Endothelial cell of umbilical vein (primary cell): ENCODE measurements around the gene OPN1MW3. TPM values are rescaled to one million over a fixed set of nuclear protein-coding genes. Genes with fewer than 3 reads are reported as not detected.

Source experiments
- BruUV-seq: library from RNA; stranded (reverse); fragments of 400-500 nt; replicated peaks from 2 replicates; lab custom pipeline; 2021; lab: Mats Ljungman, UMichigan
- CTCF ChIA-PET: fragments of 300-600, 350-600 bp; sonication (Branson Sonifier 250); formaldehyde crosslinking; loops from one replicate; lab custom pipeline; 2021; ENCODE audit warnings: antibody characterized with exemption, inconsistent platforms; lab: Charles Lee
- POLR2A ChIA-PET: fragments of 300-600, 350-600 bp; sonication (Branson Sonifier 250); formaldehyde crosslinking; loops from one replicate; lab custom pipeline; 2021; ENCODE audit warnings: antibody characterized with exemption, inconsistent platforms; lab: Charles Lee
- DNase-seq: peaks from one replicate; pipeline ENCODE4 v3.0.0-alpha.2; 2011; ENCODE audit warnings: low read depth, low spot score
- FAIRE-seq: peaks from 2 replicates; lab custom pipeline; 2011; peaks lifted over from hg19 to GRCh38; lab: Jason Lieb, UNC
- H2AFZ ChIP-seq: 2 replicates; pipeline ENCODE4 v1.6.0; 2012; ENCODE audit warnings: low read depth, low read length, control low read depth, inconsistent platforms
- H3K27ac ChIP-seq: 2 replicates; pipeline ENCODE4 v1.5.1; 2011; ENCODE audit warnings: low read depth, mild to moderate bottlenecking, control low read depth, low read length, moderate library complexity; ENCODE audit not compliant: insufficient read depth
- H3K27me3 ChIP-seq, 2 experiments: 2 replicates each; pipeline versions ENCODE4 v1.6.0 to v1.6.1; 2011; ENCODE audit warnings: low read length in 2 of 2, mixed read lengths in 1 of 2; ENCODE audit not compliant: control insufficient read depth in 2 of 2, insufficient read depth in 2 of 2
- H3K36me3 ChIP-seq, 2 experiments: 2 replicates in 1 of 2; 3 replicates in 1 of 2; pipeline ENCODE4 v1.5.1; 2011; ENCODE audit warnings: low read length in 2 of 2, mild to moderate bottlenecking in 1 of 2, moderate library complexity in 1 of 2; ENCODE audit not compliant: control insufficient read depth in 2 of 2, insufficient read depth in 2 of 2; ENCODE audit errors: extremely low read depth in 1 of 2
- H3K4me1 ChIP-seq: 3 replicates; pipeline ENCODE4 v1.5.1; 2011; ENCODE audit warnings: mild to moderate bottlenecking, low read length; ENCODE audit not compliant: control insufficient read depth, insufficient read depth; ENCODE audit errors: extremely low read depth
- H3K4me2 ChIP-seq: 2 replicates; pipeline ENCODE4 v1.6.1; 2011; ENCODE audit warnings: low read length, control low read depth, mixed read lengths; ENCODE audit not compliant: insufficient read depth
- H3K4me3 ChIP-seq, 3 experiments: fragments of 200-600 bp in 1 of 3; sonication (generic), shearing (Covaris generic) in 1 of 3; replicated peaks in 1 of 3; 2 replicates each; pipeline ENCODE4 v1.5.1; 2011 to 2016; ENCODE audit warnings: control low read depth in 3 of 3, low read length in 3 of 3, mild to moderate bottlenecking in 2 of 3, inconsistent platforms in 1 of 3, low read depth in 1 of 3, moderate library complexity in 1 of 3; ENCODE audit not compliant: insufficient read depth in 1 of 3
- H3K79me2 ChIP-seq: 2 replicates; pipeline ENCODE4 v1.6.0; 2012; ENCODE audit warnings: low read length, inconsistent platforms; ENCODE audit not compliant: control insufficient read depth, insufficient read depth
- H3K9ac ChIP-seq: replicated peaks from 2 replicates; pipeline ENCODE3; 2011; ENCODE audit warnings: low read length, control low read depth; ENCODE audit not compliant: insufficient read depth; ENCODE audit errors: extremely low read depth
- H3K9me1 ChIP-seq: replicated peaks from 3 replicates; pipeline ENCODE4 v1.6.0; 2011; ENCODE audit warnings: mild to moderate bottlenecking, low read length; ENCODE audit not compliant: control insufficient read depth, insufficient read depth; ENCODE audit errors: extremely low read depth
- H3K9me3 ChIP-seq: replicated peaks from 2 replicates; pipeline ENCODE4 v1.5.1; 2012; ENCODE audit warnings: low read length, inconsistent platforms; ENCODE audit not compliant: control insufficient read depth, insufficient read depth
- H4K20me1 ChIP-seq: replicated peaks from 2 replicates; pipeline ENCODE3; 2011; ENCODE audit warnings: mild to moderate bottlenecking, low read length; ENCODE audit not compliant: control insufficient read depth, insufficient read depth; ENCODE audit errors: extremely low read depth
- CTCF ChIP-seq, 2 donors: IDR thresholded peaks; 1 replicate in 1 of 2; 2 replicates in 1 of 2; pipeline ENCODE4 v1.5.1; 2011; ENCODE audit warnings: low read length in 2 of 2, mild to moderate bottlenecking in 2 of 2, moderate library complexity in 2 of 2, control low read depth in 1 of 2, inconsistent platforms in 1 of 2, low read depth in 1 of 2; ENCODE audit not compliant: insufficient read depth in 1 of 2; ENCODE audit errors: extremely low read depth in 1 of 2
- EZH2 ChIP-seq: IDR thresholded peaks from 2 replicates; pipeline ENCODE4 v1.6.1; 2012; ENCODE audit warnings: borderline replicate concordance, low read depth, mild to moderate bottlenecking, moderate library complexity, low read length, inconsistent platforms; ENCODE audit not compliant: severe bottlenecking
- FOS ChIP-seq: IDR thresholded peaks from 2 replicates; pipeline ENCODE4 v1.6.1; 2011; ENCODE audit warnings: mild to moderate bottlenecking, low read length, moderate library complexity, borderline replicate concordance; ENCODE audit not compliant: insufficient read depth
- GATA2 ChIP-seq: IDR thresholded peaks from 2 replicates; pipeline ENCODE4 v1.7.0; 2011; ENCODE audit warnings: low read depth, mild to moderate bottlenecking, moderate library complexity, mixed read lengths, low read length; ENCODE audit not compliant: insufficient read length, insufficient read depth
- JUN ChIP-seq: IDR thresholded peaks from 2 replicates; pipeline ENCODE4 v1.6.1; 2011; ENCODE audit warnings: borderline replicate concordance, low read depth; ENCODE audit not compliant: insufficient read length, insufficient read depth
- MAX ChIP-seq: IDR thresholded peaks from 2 replicates; pipeline ENCODE4 v1.6.1; 2011; ENCODE audit not compliant: insufficient read depth, insufficient read length
- MYC ChIP-seq: IDR thresholded peaks from one replicate; pipeline ENCODE4 v1.6.1; 2011; ENCODE audit warnings: mild to moderate bottlenecking, low read depth, low read length
- POLR2A ChIP-seq: IDR thresholded peaks from 2 replicates; pipeline ENCODE4 v1.6.1; 2012; ENCODE audit warnings: low read depth, mild to moderate bottlenecking, control low read depth, low read length
- POLR2AphosphoS5 ChIP-seq: IDR thresholded peaks from 2 replicates; pipeline ENCODE4 v1.6.1; 2012; ENCODE audit warnings: low read depth, mild to moderate bottlenecking, control low read depth, low read length, moderate library complexity; ENCODE audit not compliant: insufficient read depth
- dilution Hi-C: fragments of 300-500 bp; cut with MboI; formaldehyde crosslinking; loops from one replicate; pipeline ENCODE4 v1.15.0; 2019; ENCODE audit warnings: low sequenced_read_pairs; ENCODE audit not compliant: extremely low pct_ligation_motif_present
- intact Hi-C: fragments of 100-400 bp; cut with micrococcal nuclease; formaldehyde crosslinking; loops from one replicate; pipeline ENCODE4 v1.10.0; 2022
- polyA plus RNA-seq, 4 experiments: library from polyadenylated mRNA; depleted of rRNA in 3 of 4; stranded (reverse) in 3 of 4; unstranded in 1 of 4; fragments of >200 nt; gene quantifications; 2 replicates each; pipeline versions ENCODE4 v1.2.1 to v1.2.3, GENCODE V29; 2011 to 2012; ENCODE audit warnings: missing spikeins in 1 of 4
- total RNA-seq: library from RNA; stranded (reverse); gene quantifications from 2 replicates; pipeline ENCODE4 v1.2.3, GENCODE V29; 2021

Gene OPN1MW3
- total and polyA plus RNA-seq, 2 donors (not counting 3 experiments of a cell fraction or from before 2014, with no cell fraction given) = not detected

DNA sequence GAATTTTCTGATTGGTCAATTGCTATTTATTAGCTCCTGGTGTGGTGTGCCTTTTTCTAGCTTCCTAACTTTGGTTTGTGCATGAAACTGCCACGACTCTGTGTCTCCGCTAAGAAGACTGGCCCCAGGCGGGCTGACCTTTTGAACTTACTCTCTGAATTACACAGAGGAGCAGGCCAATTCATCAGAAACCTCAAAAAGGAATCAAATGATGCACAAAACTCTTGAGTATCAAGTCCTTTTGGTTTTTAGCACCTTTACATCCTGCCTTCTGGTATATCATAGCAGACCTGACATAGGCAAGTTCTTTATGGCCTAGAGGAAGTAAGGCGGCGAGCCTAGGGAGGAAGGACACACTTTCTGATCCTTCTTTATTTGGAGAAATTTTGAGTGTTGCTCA lies 55.8 kb downstream of the OPN1MW3 start:
- CTCF ChIA-PET = no interaction called here
- Histone ChIP-seq H2AFZ (no peak overlapping the region), H3K9me1 (no peaks in the 10 kb centered on the region), H3K27ac (no peak overlapping the region), H4K20me1 (no peaks in the 10 kb centered on the region), H3K4me2 (no peak overlapping the region), H3K9ac (no peak overlapping the region), H3K36me3 (no peaks in the 10 kb centered on the region), H3K79me2 (no peaks in the 10 kb centered on the region), H3K4me1 (no peaks in the 10 kb centered on the region), H3K27me3 (no peaks in the 10 kb centered on the region), H3K4me3 (no peak overlapping the region), H3K9me3 (no peaks in the 10 kb centered on the region)
- no peak for FAIRE-seq
- TF ChIP-seq MAX = no peak
- no peak for TF ChIP-seq CTCF (IDR thresholded peaks at IDR 0.05; ENCODE audit: extremely low read depth in 1 of 2, insufficient read depth in 1 of 2, low read depth in 1 of 2, low read length in 2 of 2)
- TF ChIP-seq GATA2 = no peak
- TF ChIP-seq POLR2A = no peak
- no peak for TF ChIP-seq MYC
- no peak for TF ChIP-seq EZH2
- no peak for TF ChIP-seq FOS
- no peak for TF ChIP-seq JUN
- TF ChIP-seq POLR2AphosphoS5 = no peak
- no peak for DNase-seq
- intact Hi-C loops = no loop called here
- POLR2A ChIA-PET = no interaction called here
- BruUV-seq = no TSS peak
- dilution Hi-C loops = no loop called here
